NCI-H146 treated with DMSO at 0.1 percent for 48 hours (cell line): Measurements from ENCODE around the gene TERT.
"Not testable (repeated sequence)": the region's sequence is repeated elsewhere in the genome, so short reads cannot be mapped to it uniquely, and the experiment has no call there.

Source experiments
- DNase-seq: peaks from one replicate; lab custom pipeline; 2025; ENCODE audit not compliant: unreplicated experiment; lab: John Stamatoyannopoulos, UW

Gene TERT

GRCh38 chr5:1294835-1295649, at the start of gene TERT:
Gene TERT (minus strand): TSS chr5:1295068. CDS start chr5:1294989, 79 bp downstream.
- DNase-seq: no peak

- DNase-seq: no peak
Observed at GRCh38 chr5:1343931-1344901, 49.3 kb upstream of the TERT start.

DNA sequence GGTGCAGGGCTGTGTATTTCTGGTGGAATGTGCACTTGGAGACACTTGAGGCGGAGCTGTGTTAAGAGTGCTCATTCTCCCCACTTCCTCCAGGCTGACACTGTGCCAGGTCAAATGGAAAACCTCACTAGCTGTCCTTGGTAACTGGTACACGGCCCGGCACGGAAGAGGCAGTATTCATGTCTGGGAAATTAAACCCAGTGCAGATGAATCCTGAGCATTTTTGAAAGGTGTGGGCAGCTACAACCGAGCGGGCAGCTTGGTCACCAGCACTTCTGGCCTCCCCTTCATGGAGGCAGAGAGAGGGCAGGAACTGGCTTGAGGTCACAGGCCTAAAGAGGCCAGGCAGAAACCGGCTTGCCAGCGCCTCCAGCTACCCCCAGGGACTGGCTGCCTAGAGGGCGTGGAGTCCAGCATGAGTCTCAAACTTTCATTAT, 48.5 kb upstream of the TERT start:
- no peak for DNase-seq

- not testable (repeated sequence) for DNase-seq
Observed at GRCh38 chr5:1342711-1343110, 47.8 kb upstream of the TERT start.

DNA sequence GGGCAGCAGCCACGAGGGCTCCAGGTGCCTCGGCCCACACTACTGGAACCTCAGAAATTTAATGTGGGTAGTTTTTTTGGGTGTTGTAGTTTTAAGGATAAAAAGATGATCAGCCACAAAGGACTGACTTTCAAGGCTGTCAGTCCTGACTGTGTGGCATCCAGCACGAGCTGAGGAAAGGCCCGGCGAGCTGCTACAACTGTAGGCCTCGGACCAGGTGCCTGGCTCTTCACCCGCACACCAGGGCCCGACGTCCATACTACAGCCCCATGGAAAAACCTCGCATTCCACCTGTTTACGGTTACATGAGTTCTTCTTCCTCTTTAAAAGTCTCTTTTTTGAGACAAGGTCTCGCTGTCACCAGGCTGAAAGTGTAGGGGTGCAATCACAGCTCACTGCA, 47.4 kb upstream of the TERT start:
- DNase-seq: no peak

- DNase-seq: no peak
Observed at GRCh38 chr5:1341863-1342262, 47.0 kb upstream of the TERT start.

DNA sequence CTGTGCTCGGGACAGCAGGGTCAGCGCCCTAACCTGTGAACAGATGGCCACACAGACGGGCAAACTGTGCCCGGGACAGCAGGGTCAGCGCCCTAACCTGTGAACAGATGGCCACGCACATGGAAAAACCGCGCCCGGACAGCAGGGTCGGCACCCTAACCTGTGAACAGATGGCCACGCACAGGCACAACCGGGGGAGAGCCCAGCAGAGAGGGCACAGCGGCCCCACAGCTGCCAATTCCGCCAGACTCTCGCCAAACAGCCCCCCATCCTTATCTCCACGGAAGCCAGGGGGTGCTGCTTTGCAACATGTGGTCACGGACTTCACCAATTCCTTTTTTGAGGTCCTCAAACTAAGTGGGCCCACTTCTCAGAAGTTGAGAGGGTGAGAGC, 44.9 kb upstream of the TERT start:
- not testable (repeated sequence) for DNase-seq

DNA sequence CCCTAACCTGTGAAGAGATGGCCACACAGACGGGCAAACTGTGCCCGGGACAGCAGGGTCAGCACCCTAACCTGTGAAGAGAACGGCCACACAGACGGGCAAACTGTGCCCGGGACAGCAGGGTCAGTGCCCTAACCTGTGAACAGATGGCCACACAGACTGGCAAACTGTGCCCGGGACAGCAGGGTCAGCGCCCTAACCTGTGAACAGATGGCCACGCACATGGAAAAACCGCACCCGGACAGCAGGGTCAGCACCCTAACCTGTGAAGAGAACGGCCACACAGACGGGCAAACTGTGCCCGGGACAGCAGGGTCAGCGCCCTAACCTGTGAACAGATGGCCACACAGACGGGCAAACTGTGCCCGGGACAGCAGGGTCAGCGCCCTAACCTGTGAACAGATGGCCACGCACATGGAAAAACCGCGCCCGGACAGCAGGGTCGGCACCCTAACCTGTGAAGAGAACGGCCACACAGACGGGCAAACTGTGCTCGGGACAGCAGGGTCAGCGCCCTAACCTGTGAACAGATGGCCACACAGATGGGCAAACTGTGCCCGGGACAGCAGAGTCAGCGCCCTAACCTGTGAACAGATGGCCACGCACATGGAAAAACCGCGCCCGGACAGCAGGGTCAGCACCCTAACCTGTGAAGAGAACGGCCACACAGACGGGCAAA, 44.4 kb upstream of the TERT start:
- DNase-seq: not testable (repeated sequence)

DNA sequence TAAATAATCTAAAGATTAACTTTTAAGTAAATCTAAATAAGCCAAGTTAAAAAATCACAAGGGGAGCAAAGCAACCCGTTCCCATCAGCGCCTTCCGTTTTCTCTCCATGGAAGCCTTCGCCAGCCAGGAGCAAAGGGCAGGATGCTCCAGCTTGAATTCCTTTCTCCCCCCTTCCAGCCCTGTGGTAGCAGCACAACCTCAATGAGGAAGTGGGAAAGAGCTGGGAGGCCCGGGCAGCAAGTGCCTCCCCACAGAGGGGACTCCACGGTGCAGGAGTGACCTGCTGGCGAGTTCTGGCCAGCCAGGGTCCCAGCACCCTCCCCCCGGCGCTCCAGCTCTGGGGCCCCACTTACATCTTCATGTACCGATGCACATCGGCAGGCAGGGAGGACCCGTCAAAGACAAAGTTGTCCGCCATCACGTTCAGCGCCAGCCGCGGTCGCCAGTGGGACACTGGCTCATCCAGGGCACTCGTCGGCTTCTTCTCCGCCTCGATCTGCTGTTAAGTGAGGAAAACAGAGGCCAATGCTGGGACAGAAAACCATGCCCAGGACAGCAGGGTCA, 43.7 kb upstream of the TERT start:
- no peak for DNase-seq

- no peak for DNase-seq
Observed at GRCh38 chr5:1338196-1338490, 43.3 kb upstream of the TERT start.

DNA sequence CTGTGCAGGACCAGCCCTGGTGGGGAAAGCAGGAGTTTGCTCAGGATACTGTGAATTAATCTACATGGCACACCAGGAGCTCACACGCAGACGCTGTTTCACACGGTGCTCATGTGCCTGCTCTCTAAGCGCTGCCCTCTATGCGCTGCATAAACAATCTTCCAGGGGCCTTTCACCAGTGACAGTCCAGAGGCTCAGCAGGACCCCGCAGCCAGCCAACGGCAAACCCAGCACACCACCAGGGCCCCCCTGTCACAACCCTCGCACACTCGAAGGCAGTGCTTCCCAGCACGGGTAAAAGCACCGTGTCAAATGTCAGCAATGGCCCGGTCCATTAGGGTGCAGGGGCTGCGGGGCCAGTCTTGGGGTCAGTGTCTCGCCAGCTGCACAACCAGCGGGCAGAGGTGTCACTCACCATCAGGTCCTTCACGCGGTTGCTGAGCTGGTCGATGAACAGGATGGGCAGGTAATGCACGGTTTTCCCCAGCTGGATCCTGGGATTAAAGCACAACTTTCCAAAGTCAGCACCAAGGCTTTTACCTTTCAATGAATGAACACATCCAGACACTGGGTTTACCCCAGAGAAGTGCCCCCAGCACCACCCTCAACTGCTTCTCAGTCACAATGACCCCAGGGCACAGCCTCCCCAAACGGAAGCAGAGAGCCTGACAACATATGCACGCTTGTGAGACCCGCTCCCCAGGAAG, 42.8 kb upstream of the TERT start:
- no peak for DNase-seq

DNA sequence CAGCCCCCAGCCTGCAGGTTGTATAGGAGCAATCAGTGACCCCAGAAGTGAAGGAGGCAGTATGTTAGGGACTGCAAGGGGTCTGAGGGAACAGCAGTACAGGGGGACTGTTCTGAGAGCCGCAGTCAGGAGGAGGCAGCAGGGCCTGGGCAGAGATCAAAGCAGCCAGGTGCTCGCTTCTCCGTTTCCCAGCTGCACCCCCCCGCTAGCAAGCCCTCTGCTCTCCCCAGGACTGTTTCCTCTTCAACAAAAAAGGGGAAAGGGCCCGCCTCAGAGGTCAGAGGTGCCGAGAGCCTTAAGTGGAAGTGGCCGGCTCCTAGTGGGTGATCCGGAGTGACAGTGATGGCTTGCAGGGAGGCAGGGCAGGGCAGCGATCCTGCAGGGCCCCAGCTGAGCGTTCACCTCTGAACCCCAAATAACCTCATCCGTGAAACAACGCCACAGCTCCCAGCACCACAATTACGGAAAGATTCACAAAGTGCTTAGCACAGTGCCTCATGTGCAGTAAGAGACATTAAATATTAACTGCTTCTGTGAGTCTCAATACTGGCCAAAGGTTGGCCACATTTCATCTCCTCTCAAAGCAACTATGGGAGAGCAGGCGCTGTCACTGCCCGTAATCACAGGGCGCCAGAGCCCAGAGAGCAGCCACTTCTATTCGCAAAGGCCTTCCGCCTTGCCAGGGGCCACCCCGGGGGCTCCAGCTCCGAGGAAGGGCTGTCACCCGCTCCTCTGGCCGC, 42.1 kb upstream of the TERT start:
- DNase-seq: no peak

- DNase-seq: no peak
Observed at GRCh38 chr5:1336106-1336561, 41.3 kb upstream of the TERT start.

- DNase-seq: no peak
Observed at GRCh38 chr5:1335540-1336095, 40.8 kb upstream of the TERT start.

GRCh38 chr5:1334831-1335539, 40.1 kb upstream of the TERT start:
- no peak for DNase-seq

GRCh38 chr5:1333986-1334385, 39.1 kb upstream of the TERT start:
- DNase-seq: no peak

DNA sequence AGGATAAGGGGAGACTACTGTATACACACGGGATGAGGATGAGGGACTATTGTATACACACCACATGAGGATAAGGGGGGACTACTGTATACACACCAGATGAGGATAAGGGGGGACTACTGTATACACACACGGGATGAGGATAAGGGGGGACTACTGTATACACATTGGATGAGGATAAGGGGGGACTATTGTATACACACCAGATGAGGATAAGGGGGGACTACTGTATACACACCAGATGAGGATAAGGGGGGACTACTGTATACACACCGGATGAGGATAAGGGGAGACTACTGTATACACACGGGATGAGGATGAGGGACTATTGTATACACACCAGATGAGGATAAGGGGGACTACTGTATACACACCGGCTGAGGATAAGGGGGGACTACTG, 38.4 kb upstream of the TERT start:
- not testable (repeated sequence) for DNase-seq

DNA sequence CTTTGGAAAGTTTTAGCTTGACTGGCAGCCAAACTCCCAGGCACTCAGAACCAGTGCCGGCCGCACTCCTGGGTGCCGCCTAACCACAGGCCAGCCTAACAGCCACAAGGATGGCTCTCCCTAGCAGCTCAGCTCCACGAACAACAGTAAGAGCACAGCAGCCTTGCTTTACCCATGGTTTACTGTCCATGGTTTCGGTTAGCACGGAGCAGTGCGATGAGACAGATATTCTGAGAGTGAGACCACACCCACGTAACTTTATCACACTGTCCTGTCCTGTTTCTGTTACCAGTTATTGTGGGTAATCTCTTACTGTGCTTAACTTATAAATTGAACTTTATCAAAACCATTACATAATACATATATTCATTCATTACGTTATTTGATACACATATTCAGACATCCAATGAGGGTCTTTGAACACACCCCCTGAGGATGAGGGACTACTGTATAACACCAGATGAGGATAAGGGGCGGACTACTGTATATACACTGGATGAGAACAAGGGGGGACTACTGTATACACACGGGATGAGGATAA, 37.7 kb upstream of the TERT start:
- DNase-seq: no peak
